Measurements from ENCODE around the gene RANBP17.

RANBP17 gene

GRCh38 chr5:171308453-171309275, 446.8 kb downstream of the RANBP17 start, which contains the start of gene TLX3:
Gene TLX3, plus strand, starts transcription at chr5:171309248. Its CDS starts 118 bp downstream, at chr5:171309366.
- no peak for TF ChIP-seq CTCF (IDR thresholded peaks at IDR 0.05; ENCODE audit: insufficient read depth, low read depth, low read length, missing control alignments)
- no peak within 1 kb of the TSS for H3K4me3 ChIP-seq (ENCODE audit: low read depth, low read length)
- DNase-seq (ENCODE audit: low read depth): no peak

- H3K4me3 ChIP-seq (ENCODE audit: low read depth, low read length): no peak overlapping the region
- DNase-seq (ENCODE audit: low read depth): no peak
- TF ChIP-seq CTCF (IDR thresholded peaks at IDR 0.05; ENCODE audit: insufficient read depth, low read depth, low read length, missing control alignments): no peak
Measured at GRCh38 chr5:171309276-171310211, 447.7 kb downstream of the RANBP17 start.

DNA sequence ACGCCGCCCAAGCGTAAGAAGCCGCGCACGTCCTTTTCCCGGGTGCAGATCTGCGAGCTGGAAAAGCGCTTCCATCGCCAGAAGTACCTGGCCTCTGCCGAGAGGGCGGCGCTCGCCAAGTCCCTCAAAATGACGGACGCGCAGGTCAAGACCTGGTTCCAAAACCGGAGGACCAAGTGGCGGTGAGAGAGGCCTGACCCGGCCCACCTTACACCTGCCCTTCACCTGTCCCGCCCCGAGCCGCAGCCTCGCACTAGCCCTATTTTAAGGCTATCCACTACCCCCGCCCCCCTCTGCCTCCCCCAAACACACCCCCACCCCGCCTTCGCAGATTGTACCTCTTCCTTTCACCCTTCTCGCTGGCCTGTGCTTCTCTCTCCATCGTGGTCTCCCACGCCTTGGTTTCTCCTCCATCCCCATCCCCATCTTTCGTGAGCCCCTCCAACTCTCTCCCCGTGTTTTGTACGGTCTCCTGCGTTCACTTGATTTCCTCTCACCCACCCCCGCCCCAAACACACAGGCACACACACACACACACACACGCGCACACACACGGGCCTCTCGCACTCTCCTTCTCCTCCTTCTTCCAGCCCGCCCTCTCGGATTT, 448.5 kb downstream of the RANBP17 start:
- no peak for TF ChIP-seq CTCF (IDR thresholded peaks at IDR 0.05; ENCODE audit: insufficient read depth, low read depth, low read length, missing control alignments)
- H3K4me3 ChIP-seq (ENCODE audit: low read depth, low read length): no peak overlapping the region
- DNase-seq (ENCODE audit: low read depth): no peak

- no peak for TF ChIP-seq CTCF (IDR thresholded peaks at IDR 0.05; ENCODE audit: insufficient read depth, low read depth, low read length, missing control alignments)
- no peak for DNase-seq (ENCODE audit: low read depth)
- H3K4me3 ChIP-seq (ENCODE audit: low read depth, low read length): no peak overlapping the region
Measured at GRCh38 chr5:171310819-171311321, 449.1 kb downstream of the RANBP17 start.

GRCh38 chr5:171311322-171312077, 449.7 kb downstream of the RANBP17 start:
- no peak for DNase-seq (ENCODE audit: low read depth)
- no peak for TF ChIP-seq CTCF (IDR thresholded peaks at IDR 0.05; ENCODE audit: insufficient read depth, low read depth, low read length, missing control alignments)
- H3K4me3 ChIP-seq (ENCODE audit: low read depth, low read length): no peak overlapping the region

Measured in GM12865 (cell line).